Liver (tissue), 9 donors: ENCODE measurements around the gene NPEPL1. TPM values are rescaled to one million over a fixed set of nuclear protein-coding genes. Genes with fewer than 3 reads are reported as not detected.

Source experiments
- DNase-seq: peaks from one replicate; pipeline ENCODE4 v3.0.0-alpha.2; 2017; ENCODE audit warnings: low spot score
- H3K27ac ChIP-seq, 2 donors: one replicate each; pipeline ENCODE4 v1.7.0; 2013; ENCODE audit warnings: inconsistent platforms in 2 of 2, low read length in 2 of 2, control low read depth in 1 of 2, low read depth in 1 of 2, mild to moderate bottlenecking in 1 of 2
- H3K27me3 ChIP-seq, 4 donors: one replicate each; pipeline versions ENCODE4 v1.6.1 to v1.7.0; 2013; ENCODE audit warnings: low read length in 3 of 4, inconsistent platforms in 1 of 4, mild to moderate bottlenecking in 1 of 4, moderate library complexity in 1 of 4; ENCODE audit not compliant: control insufficient read depth in 4 of 4, insufficient read depth in 4 of 4
- H3K36me3 ChIP-seq, 4 donors: one replicate each; pipeline versions ENCODE4 v1.6.1 to v1.7.0; 2013; ENCODE audit warnings: low read length in 3 of 4, mild to moderate bottlenecking in 3 of 4, low read depth in 1 of 4, moderate library complexity in 1 of 4; ENCODE audit not compliant: control insufficient read depth in 4 of 4, insufficient read depth in 3 of 4
- H3K4me1 ChIP-seq, 4 donors: one replicate each; pipeline versions ENCODE4 v1.6.1 to v1.7.0; 2013; ENCODE audit warnings: low read length in 3 of 4, mild to moderate bottlenecking in 3 of 4, moderate library complexity in 1 of 4; ENCODE audit not compliant: control insufficient read depth in 4 of 4, insufficient read depth in 4 of 4
- H3K4me3 ChIP-seq, 3 donors: one replicate each; pipeline versions ENCODE4 v1.6.1 to v1.7.0; 2013; ENCODE audit warnings: low read length in 3 of 3, control low read depth in 1 of 3, low read depth in 1 of 3, mild to moderate bottlenecking in 1 of 3
- H3K9ac ChIP-seq, 2 donors: one replicate each; pipeline ENCODE4 v1.7.0; 2013; ENCODE audit warnings: low read length in 2 of 2, mild to moderate bottlenecking in 2 of 2, moderate library complexity in 2 of 2, control low read depth in 1 of 2, low read depth in 1 of 2
- H3K9me3 ChIP-seq, 4 donors: one replicate each; pipeline versions ENCODE4 v1.6.1 to v1.7.0; 2013; ENCODE audit warnings: low read length in 3 of 4; ENCODE audit not compliant: control insufficient read depth in 4 of 4
- EGR1 ChIP-seq, 2 donors: IDR thresholded peaks; 2 replicates each; pipeline ENCODE4 v1.6.1; 2016 to 2018; ENCODE audit warnings: antibody characterized with exemption in 2 of 2, low read depth in 2 of 2
- FOXA1 ChIP-seq: IDR thresholded peaks from 2 replicates; pipeline ENCODE4 v1.6.1; 2016; ENCODE audit warnings: antibody characterized with exemption
- FOXA2 ChIP-seq: IDR thresholded peaks from 2 replicates; pipeline ENCODE4 v1.6.1; 2016; ENCODE audit warnings: antibody characterized with exemption
- GABPA ChIP-seq, 2 donors: IDR thresholded peaks in 1 of 2; conservative IDR thresholded peaks in 1 of 2; 2 replicates each; pipeline ENCODE4 v1.6.1; 2016; ENCODE audit warnings: antibody characterized with exemption in 2 of 2, mild to moderate bottlenecking in 1 of 2, moderate library complexity in 1 of 2
- HNF4A ChIP-seq, 2 donors: conservative IDR thresholded peaks; 2 replicates each; pipeline ENCODE4 v1.6.1; 2016; ENCODE audit warnings: antibody characterized with exemption in 2 of 2, mild to moderate bottlenecking in 2 of 2
- HNF4G ChIP-seq: IDR thresholded peaks from 2 replicates; pipeline ENCODE4 v1.6.1; 2016; ENCODE audit warnings: antibody characterized with exemption
- JUND ChIP-seq, 2 donors: IDR thresholded peaks; 2 replicates each; pipeline ENCODE4 v1.6.1; 2016; ENCODE audit warnings: antibody characterized with exemption in 2 of 2
- NR2F2 ChIP-seq: IDR thresholded peaks from 2 replicates; pipeline ENCODE4 v1.6.1; 2016; ENCODE audit warnings: antibody characterized with exemption
- RAD21 ChIP-seq, 2 donors: IDR thresholded peaks; 2 replicates each; pipeline ENCODE4 v1.6.1; 2016; ENCODE audit warnings: antibody characterized with exemption in 2 of 2, mild to moderate bottlenecking in 2 of 2
- RXRA ChIP-seq, 2 donors: IDR thresholded peaks; 2 replicates each; pipeline ENCODE4 v1.6.1; 2017 to 2018; ENCODE audit warnings: antibody characterized with exemption in 2 of 2, mild to moderate bottlenecking in 1 of 2
- SP1 ChIP-seq: IDR thresholded peaks from 2 replicates; pipeline ENCODE4 v1.6.1; 2018; ENCODE audit warnings: antibody characterized with exemption, mild to moderate bottlenecking
- TAF1 ChIP-seq: conservative IDR thresholded peaks from 2 replicates; pipeline ENCODE4 v1.6.1; 2016; ENCODE audit warnings: antibody characterized with exemption, mild to moderate bottlenecking
- YY1 ChIP-seq: IDR thresholded peaks from 2 replicates; pipeline ENCODE4 v1.6.1; 2016; ENCODE audit warnings: antibody characterized with exemption, mild to moderate bottlenecking
- WGBS: extraction: QIAGEN DNeasy Blood & Tissue Kit; methylation state at CpG from one replicate; pipeline ENCODE4 v1.1.7; 2013; 5-methylcytosine and 5-hydroxymethylcytosine counted together
- polyA plus RNA-seq, 2 donors: library from polyadenylated mRNA; stranded (reverse) in 1 of 2; unstranded in 1 of 2; fragments of 200-250 nt in 1 of 2; fragments of >200 nt in 1 of 2; fragmentation: Nextera tagmentation in 1 of 2; extraction: Ambion mirVana in 1 of 2; gene quantifications; one replicate each; pipeline versions ENCODE4 v1.2.1 to v1.2.3, GENCODE V29; 2013 to 2015
- total RNA-seq, 2 donors: library from RNA; depleted of rRNA; stranded (reverse); fragments of >200 nt; gene quantifications; one replicate each; pipeline ENCODE4 v1.2.3, GENCODE V29; 2014
- TF ChIP-seq, protein P1 (sequence below): fragments of 150-350 bp; IDR thresholded peaks from 2 replicates; pipeline ENCODE4 v1.5.1; 2017; ENCODE audit warnings: improper control_type of control experiment, low read depth, low read length; ENCODE audit not compliant: missing input control
- TF ChIP-seq, protein P2 (sequence below): IDR thresholded peaks from 2 replicates; pipeline ENCODE4 v1.6.1; 2016; ENCODE audit warnings: antibody characterized with exemption, mild to moderate bottlenecking
- TF ChIP-seq, protein P3 (sequence below): IDR thresholded peaks from 2 replicates; pipeline ENCODE4 v1.6.1; 2016; ENCODE audit warnings: antibody characterized with exemption
- TF ChIP-seq, protein P4 (sequence below): IDR thresholded peaks from 2 replicates; pipeline ENCODE4 v1.6.1; 2016; ENCODE audit warnings: antibody characterized with exemption
- TF ChIP-seq, protein P5 (sequence below): IDR thresholded peaks from 2 replicates; pipeline ENCODE4 v1.6.1; 2016; ENCODE audit warnings: antibody characterized with exemption
- donor health status: healthy.
- donor health status: healthy.
- donor health status: healthy.
- donor health status: healthy.
- donor health status: healthy.

Gene NPEPL1
- total and polyA plus RNA-seq, 4 donors, result 8.0 to 13.3 (median 10.9) TPM

DNA sequence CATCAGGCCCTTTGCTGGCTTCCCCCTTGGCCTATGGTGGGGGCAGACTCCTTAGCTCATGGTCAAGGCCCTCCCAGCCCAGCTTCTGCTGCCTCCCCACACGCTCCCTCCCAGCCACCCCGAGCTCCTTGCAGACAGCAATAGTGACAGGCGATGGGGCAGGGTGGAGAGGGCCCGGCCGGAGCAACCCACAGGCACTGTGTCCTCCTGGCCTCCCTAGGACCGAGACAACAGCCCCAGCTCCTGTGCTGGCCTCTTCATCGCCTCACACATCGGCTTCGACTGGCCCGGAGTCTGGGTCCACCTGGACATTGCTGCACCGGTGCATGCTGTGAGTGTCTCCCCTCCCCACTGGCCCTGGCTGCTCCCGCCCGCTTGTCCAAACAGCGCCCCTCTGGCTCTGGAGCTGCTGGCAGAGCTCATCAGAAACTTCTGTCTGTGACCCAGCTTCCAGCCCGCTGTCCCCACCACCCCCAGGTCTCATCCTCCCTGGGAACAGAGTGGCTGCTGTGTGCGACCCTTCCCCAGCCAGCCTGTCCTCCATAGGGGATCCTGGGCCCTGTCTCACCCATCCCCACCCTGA, 21.8 kb downstream of the NPEPL1 start:
- TF ChIP-seq YY1 (no peak), HNF4G (no peak), FOXA1 (no peak), TAF1 (no peak), JUND (IDR thresholded peaks at IDR 0.05) (no peak), NR2F2 (no peak), RAD21 (IDR thresholded peaks at IDR 0.05) (no peak), GABPA (IDR thresholded peaks at IDR 0.05 in 1 of 2, conservative IDR thresholded peaks at IDR 0.05 in 1 of 2) (no peak), EGR1 (IDR thresholded peaks at IDR 0.05; ENCODE audit: low read depth in 2 of 2) (no peak), FOXA2 (no peak), SP1 (no peak), RXRA (IDR thresholded peaks at IDR 0.05) (no peak), HNF4A (conservative IDR thresholded peaks at IDR 0.05) (no peak)
- TF ChIP-seq, protein P1, sequence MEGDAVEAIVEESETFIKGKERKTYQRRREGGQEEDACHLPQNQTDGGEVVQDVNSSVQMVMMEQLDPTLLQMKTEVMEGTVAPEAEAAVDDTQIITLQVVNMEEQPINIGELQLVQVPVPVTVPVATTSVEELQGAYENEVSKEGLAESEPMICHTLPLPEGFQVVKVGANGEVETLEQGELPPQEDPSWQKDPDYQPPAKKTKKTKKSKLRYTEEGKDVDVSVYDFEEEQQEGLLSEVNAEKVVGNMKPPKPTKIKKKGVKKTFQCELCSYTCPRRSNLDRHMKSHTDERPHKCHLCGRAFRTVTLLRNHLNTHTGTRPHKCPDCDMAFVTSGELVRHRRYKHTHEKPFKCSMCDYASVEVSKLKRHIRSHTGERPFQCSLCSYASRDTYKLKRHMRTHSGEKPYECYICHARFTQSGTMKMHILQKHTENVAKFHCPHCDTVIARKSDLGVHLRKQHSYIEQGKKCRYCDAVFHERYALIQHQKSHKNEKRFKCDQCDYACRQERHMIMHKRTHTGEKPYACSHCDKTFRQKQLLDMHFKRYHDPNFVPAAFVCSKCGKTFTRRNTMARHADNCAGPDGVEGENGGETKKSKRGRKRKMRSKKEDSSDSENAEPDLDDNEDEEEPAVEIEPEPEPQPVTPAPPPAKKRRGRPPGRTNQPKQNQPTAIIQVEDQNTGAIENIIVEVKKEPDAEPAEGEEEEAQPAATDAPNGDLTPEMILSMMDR, result no peak
- TF ChIP-seq, protein P2, sequence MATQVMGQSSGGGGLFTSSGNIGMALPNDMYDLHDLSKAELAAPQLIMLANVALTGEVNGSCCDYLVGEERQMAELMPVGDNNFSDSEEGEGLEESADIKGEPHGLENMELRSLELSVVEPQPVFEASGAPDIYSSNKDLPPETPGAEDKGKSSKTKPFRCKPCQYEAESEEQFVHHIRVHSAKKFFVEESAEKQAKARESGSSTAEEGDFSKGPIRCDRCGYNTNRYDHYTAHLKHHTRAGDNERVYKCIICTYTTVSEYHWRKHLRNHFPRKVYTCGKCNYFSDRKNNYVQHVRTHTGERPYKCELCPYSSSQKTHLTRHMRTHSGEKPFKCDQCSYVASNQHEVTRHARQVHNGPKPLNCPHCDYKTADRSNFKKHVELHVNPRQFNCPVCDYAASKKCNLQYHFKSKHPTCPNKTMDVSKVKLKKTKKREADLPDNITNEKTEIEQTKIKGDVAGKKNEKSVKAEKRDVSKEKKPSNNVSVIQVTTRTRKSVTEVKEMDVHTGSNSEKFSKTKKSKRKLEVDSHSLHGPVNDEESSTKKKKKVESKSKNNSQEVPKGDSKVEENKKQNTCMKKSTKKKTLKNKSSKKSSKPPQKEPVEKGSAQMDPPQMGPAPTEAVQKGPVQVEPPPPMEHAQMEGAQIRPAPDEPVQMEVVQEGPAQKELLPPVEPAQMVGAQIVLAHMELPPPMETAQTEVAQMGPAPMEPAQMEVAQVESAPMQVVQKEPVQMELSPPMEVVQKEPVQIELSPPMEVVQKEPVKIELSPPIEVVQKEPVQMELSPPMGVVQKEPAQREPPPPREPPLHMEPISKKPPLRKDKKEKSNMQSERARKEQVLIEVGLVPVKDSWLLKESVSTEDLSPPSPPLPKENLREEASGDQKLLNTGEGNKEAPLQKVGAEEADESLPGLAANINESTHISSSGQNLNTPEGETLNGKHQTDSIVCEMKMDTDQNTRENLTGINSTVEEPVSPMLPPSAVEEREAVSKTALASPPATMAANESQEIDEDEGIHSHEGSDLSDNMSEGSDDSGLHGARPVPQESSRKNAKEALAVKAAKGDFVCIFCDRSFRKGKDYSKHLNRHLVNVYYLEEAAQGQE, result no peak
- TF ChIP-seq, protein P3, sequence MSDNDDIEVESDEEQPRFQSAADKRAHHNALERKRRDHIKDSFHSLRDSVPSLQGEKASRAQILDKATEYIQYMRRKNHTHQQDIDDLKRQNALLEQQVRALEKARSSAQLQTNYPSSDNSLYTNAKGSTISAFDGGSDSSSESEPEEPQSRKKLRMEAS, result no peak
- TF ChIP-seq, protein P4, sequence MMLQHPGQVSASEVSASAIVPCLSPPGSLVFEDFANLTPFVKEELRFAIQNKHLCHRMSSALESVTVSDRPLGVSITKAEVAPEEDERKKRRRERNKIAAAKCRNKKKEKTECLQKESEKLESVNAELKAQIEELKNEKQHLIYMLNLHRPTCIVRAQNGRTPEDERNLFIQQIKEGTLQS, result no peak
- TF ChIP-seq, protein P5, sequence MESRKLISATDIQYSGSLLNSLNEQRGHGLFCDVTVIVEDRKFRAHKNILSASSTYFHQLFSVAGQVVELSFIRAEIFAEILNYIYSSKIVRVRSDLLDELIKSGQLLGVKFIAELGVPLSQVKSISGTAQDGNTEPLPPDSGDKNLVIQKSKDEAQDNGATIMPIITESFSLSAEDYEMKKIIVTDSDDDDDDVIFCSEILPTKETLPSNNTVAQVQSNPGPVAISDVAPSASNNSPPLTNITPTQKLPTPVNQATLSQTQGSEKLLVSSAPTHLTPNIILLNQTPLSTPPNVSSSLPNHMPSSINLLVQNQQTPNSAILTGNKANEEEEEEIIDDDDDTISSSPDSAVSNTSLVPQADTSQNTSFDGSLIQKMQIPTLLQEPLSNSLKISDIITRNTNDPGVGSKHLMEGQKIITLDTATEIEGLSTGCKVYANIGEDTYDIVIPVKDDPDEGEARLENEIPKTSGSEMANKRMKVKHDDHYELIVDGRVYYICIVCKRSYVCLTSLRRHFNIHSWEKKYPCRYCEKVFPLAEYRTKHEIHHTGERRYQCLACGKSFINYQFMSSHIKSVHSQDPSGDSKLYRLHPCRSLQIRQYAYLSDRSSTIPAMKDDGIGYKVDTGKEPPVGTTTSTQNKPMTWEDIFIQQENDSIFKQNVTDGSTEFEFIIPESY, result no peak
- H3K4me1 ChIP-seq, result no peaks in the 10 kb centered on the region
- WGBS, result 97% methylated on average over 16 of the region's 16 CpGs
- H3K9me3 ChIP-seq, result no peaks in the 10 kb centered on the region
- no peak overlapping the region for H3K4me3 ChIP-seq
- H3K27ac ChIP-seq, result no peak overlapping the region
- no peaks in the 10 kb centered on the region for H3K27me3 ChIP-seq
- H3K9ac ChIP-seq, result no peak overlapping the region
- peaks cover 0 to 2% (median under 1%) of the 10 kb centered on the region in 4 donors for H3K36me3 ChIP-seq
- DNase-seq, result no peak
